Loucy (cell line): Measurements from ENCODE around the gene TCOF1.

Experiments
- H2AFZ ChIP-seq: fragments of 200-600 bp; sonication (generic); 2 replicates; pipeline ENCODE4 v1.6.0; 2016; ENCODE audit warnings: antibody characterized with exemption, mild to moderate bottlenecking, low read length, moderate library complexity
- H3F3A ChIP-seq: fragments of 200-600 bp; 2 replicates; pipeline ENCODE4 v1.6.0; 2016; ENCODE audit warnings: antibody characterized with exemption, low read depth, mild to moderate bottlenecking
- H3K27me3 ChIP-seq: fragments of 200-600 bp; sonication (generic); 2 replicates; pipeline ENCODE4 v1.6.1; 2014; ENCODE audit warnings: low read length, mild to moderate bottlenecking; ENCODE audit not compliant: insufficient read depth, poor library complexity, severe bottlenecking
- H3K36me3 ChIP-seq: fragments of 200-600 bp; sonication (generic); 2 replicates; pipeline ENCODE4 v1.6.1; 2016; ENCODE audit warnings: low read length; ENCODE audit not compliant: insufficient read depth
- H3K4me1 ChIP-seq: fragments of 200-600 bp; sonication (generic); 2 replicates; pipeline ENCODE4 v1.5.1; 2014; ENCODE audit warnings: low read length, mild to moderate bottlenecking; ENCODE audit not compliant: insufficient read depth, poor library complexity, severe bottlenecking
- H3K4me2 ChIP-seq: fragments of 200-600 bp; sonication (generic); 2 replicates; pipeline ENCODE4 v1.6.0; 2014; ENCODE audit warnings: antibody characterized with exemption, low read length, low read depth, mild to moderate bottlenecking; ENCODE audit not compliant: poor library complexity, severe bottlenecking
- H3K4me3 ChIP-seq: fragments of 200-600 bp; sonication (generic); 2 replicates; pipeline ENCODE4 v1.5.1; 2014; ENCODE audit warnings: low read length, mild to moderate bottlenecking, mixed read lengths; ENCODE audit not compliant: poor library complexity, severe bottlenecking
- H3K79me2 ChIP-seq: fragments of 200-600 bp; sonication (generic); 2 replicates; pipeline ENCODE4 v1.6.1; 2014; ENCODE audit warnings: low read length; ENCODE audit not compliant: insufficient read depth
- H3K9ac ChIP-seq: fragments of 200-600 bp; sonication (generic); 2 replicates; pipeline ENCODE4 v1.6.0; 2014; ENCODE audit warnings: mild to moderate bottlenecking, low read depth, low read length, moderate library complexity; ENCODE audit not compliant: poor library complexity, severe bottlenecking
- H3K9me2 ChIP-seq: fragments of 200-600 bp; sonication (generic); replicated peaks from 2 replicates; pipeline ENCODE4 v1.6.1; 2016; ENCODE audit warnings: low read depth, low read length, mixed read lengths
- H3K9me3 ChIP-seq: fragments of 200-600 bp; sonication (generic); 2 replicates; pipeline ENCODE4 v1.6.1; 2014; ENCODE audit warnings: mild to moderate bottlenecking, antibody characterized with exemption, low read length, low read depth; ENCODE audit not compliant: insufficient read depth
- H4K20me1 ChIP-seq: fragments of 200-600 bp; sonication (generic); 2 replicates; pipeline ENCODE4 v1.6.0; 2014; ENCODE audit warnings: antibody characterized with exemption, low read length, mild to moderate bottlenecking; ENCODE audit not compliant: insufficient read depth, poor library complexity, severe bottlenecking
- EZH2phosphoT487 ChIP-seq: fragments of 200-600 bp; IDR thresholded peaks from 2 replicates; pipeline ENCODE4 v1.6.1; 2018; ENCODE audit warnings: antibody characterized with exemption, mild to moderate bottlenecking, moderate library complexity, borderline replicate concordance
- TF ChIP-seq, protein P1 (sequence below): fragments of 200-600 bp; sonication (generic); conservative IDR thresholded peaks from 2 replicates; pipeline ENCODE4 v1.5.1; 2014; ENCODE audit warnings: mild to moderate bottlenecking, antibody characterized with exemption, low read length

Gene TCOF1

GRCh38 chr5:150406723-150407095 lies 49.2 kb downstream of the TCOF1 start:
- H3K4me2 ChIP-seq = no peak overlapping the region
- no peaks in the 10 kb centered on the region for H3K9me2 ChIP-seq
- no peak overlapping the region for H3K4me3 ChIP-seq
- no peak overlapping the region for H3K9ac ChIP-seq
- H2AFZ ChIP-seq = no peak overlapping the region
- H3F3A ChIP-seq = no peaks in the 10 kb centered on the region
- no peaks in the 10 kb centered on the region; the same call in 1 of the 2 replicates for H3K36me3 ChIP-seq
- TF ChIP-seq EZH2phosphoT487 = no peak
- TF ChIP-seq, protein P1, sequence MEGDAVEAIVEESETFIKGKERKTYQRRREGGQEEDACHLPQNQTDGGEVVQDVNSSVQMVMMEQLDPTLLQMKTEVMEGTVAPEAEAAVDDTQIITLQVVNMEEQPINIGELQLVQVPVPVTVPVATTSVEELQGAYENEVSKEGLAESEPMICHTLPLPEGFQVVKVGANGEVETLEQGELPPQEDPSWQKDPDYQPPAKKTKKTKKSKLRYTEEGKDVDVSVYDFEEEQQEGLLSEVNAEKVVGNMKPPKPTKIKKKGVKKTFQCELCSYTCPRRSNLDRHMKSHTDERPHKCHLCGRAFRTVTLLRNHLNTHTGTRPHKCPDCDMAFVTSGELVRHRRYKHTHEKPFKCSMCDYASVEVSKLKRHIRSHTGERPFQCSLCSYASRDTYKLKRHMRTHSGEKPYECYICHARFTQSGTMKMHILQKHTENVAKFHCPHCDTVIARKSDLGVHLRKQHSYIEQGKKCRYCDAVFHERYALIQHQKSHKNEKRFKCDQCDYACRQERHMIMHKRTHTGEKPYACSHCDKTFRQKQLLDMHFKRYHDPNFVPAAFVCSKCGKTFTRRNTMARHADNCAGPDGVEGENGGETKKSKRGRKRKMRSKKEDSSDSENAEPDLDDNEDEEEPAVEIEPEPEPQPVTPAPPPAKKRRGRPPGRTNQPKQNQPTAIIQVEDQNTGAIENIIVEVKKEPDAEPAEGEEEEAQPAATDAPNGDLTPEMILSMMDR = no peak
- H3K4me1 ChIP-seq = peaks cover 7% of the 10 kb centered on the region
- H4K20me1 ChIP-seq = no peaks in the 10 kb centered on the region
- no peaks in the 10 kb centered on the region for H3K79me2 ChIP-seq
- no peaks in the 10 kb centered on the region for H3K27me3 ChIP-seq
- no peaks in the 10 kb centered on the region for H3K9me3 ChIP-seq

GRCh38 chr5:150407096-150407720 lies 49.7 kb downstream of the TCOF1 start:
- Histone ChIP-seq H3K36me3 (no peaks in the 10 kb centered on the region; the same call in 1 of the 2 replicates), H3K9ac (no peak overlapping the region), H2AFZ (no peak overlapping the region), H3K4me2 (no peak overlapping the region), H3K4me3 (no peak overlapping the region), H3K27me3 (no peaks in the 10 kb centered on the region), H3K9me2 (no peaks in the 10 kb centered on the region), H4K20me1 (no peaks in the 10 kb centered on the region), H3K9me3 (no peaks in the 10 kb centered on the region), H3F3A (no peaks in the 10 kb centered on the region), H3K79me2 (no peaks in the 10 kb centered on the region), H3K4me1 (peaks cover 5% of the 10 kb centered on the region)
- TF ChIP-seq, protein P1 = no peak
- no peak for TF ChIP-seq EZH2phosphoT487

DNA sequence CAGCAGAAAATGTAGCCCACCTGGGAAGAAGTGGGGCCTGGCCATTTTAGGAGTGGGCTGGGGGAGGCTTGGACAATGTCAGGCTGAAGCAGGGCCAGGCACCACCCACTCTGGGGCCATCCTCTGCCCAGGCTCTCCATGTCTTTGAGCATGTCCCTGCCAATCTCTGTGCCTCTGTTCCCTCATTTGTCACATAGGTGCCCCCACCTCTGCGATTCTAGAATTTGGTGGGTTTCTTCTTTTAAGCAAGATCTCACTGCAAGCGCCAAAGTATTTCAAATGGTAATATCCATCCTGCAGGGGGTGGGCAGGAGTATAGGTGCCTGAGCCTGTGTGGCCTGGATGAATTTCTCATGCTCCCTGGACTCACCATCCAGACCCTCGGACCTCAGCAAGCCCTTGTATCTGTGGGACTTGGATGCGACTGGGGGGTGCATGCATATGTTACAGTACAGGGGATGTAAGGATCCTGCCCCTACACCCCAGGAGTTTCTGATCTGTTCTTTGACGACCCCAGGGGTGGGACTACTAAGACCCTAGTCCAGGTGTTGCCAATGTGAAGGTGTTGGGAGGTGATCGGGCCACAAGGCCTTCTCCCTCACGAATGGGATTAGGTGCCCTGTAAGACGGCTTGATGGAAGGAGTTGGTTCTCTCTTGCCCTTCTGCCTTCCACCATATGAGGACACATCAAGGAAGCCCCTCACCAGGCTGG lies 50.9 kb downstream of the TCOF1 start:
- no peak overlapping the region for H3K4me2 ChIP-seq
- H3K27me3 ChIP-seq = no peaks in the 10 kb centered on the region
- H3K4me1 ChIP-seq = peaks cover 5% of the 10 kb centered on the region
- no peaks in the 10 kb centered on the region for H3K36me3 ChIP-seq
- H3K9ac ChIP-seq = no peak overlapping the region
- H3K9me2 ChIP-seq = no peaks in the 10 kb centered on the region
- no peak overlapping the region for H3K4me3 ChIP-seq
- H2AFZ ChIP-seq = no peak overlapping the region
- no peaks in the 10 kb centered on the region for H3F3A ChIP-seq
- H3K9me3 ChIP-seq = no peaks in the 10 kb centered on the region
- no peaks in the 10 kb centered on the region for H4K20me1 ChIP-seq
- H3K79me2 ChIP-seq = no peaks in the 10 kb centered on the region
- TF ChIP-seq, protein P1 = no peak
- no peak for TF ChIP-seq EZH2phosphoT487
